ENCODE measurements around the gene HOXC5.

The HOXC5 gene

GRCh38 chr12:54016478-54016964 lies 16.3 kb upstream of the HOXC5 start:
- Histone ChIP-seq H3K36me3 (no peaks in the 10 kb centered on the region), H3K4me1 (ENCODE audit: control insufficient read depth in 1 of 2, insufficient read depth in 1 of 2, low read depth in 1 of 2, low read length in 1 of 2) (peaks cover 2 to 13% of the 10 kb centered on the region in 2 experiments), H3K9me3 (no peaks in the 10 kb centered on the region), H3K27me3 (peaks cover 100% of the 10 kb centered on the region), H3K4me3 (ENCODE audit: low read depth in 1 of 2, low read length in 1 of 2) (no peak overlapping the region), H3K27ac (no peak overlapping the region)
- TF ChIP-seq, protein P1, sequence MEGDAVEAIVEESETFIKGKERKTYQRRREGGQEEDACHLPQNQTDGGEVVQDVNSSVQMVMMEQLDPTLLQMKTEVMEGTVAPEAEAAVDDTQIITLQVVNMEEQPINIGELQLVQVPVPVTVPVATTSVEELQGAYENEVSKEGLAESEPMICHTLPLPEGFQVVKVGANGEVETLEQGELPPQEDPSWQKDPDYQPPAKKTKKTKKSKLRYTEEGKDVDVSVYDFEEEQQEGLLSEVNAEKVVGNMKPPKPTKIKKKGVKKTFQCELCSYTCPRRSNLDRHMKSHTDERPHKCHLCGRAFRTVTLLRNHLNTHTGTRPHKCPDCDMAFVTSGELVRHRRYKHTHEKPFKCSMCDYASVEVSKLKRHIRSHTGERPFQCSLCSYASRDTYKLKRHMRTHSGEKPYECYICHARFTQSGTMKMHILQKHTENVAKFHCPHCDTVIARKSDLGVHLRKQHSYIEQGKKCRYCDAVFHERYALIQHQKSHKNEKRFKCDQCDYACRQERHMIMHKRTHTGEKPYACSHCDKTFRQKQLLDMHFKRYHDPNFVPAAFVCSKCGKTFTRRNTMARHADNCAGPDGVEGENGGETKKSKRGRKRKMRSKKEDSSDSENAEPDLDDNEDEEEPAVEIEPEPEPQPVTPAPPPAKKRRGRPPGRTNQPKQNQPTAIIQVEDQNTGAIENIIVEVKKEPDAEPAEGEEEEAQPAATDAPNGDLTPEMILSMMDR (IDR thresholded peaks at IDR 0.05): no peak

GRCh38 chr12:54017027-54017788 lies 15.6 kb upstream of the HOXC5 start:
- H3K4me3 ChIP-seq (ENCODE audit: low read depth in 1 of 2, low read length in 1 of 2): peak overlapping the region in 1 of 2 experiments; percentile 13
- H3K36me3 ChIP-seq: no peaks in the 10 kb centered on the region
- peaks cover 2 to 13% of the 10 kb centered on the region in 2 experiments for H3K4me1 ChIP-seq (ENCODE audit: control insufficient read depth in 1 of 2, insufficient read depth in 1 of 2, low read depth in 1 of 2, low read length in 1 of 2)
- peaks cover 100% of the 10 kb centered on the region for H3K27me3 ChIP-seq
- TF ChIP-seq, protein P1 (IDR thresholded peaks at IDR 0.05): no peak
- H3K9me3 ChIP-seq: no peaks in the 10 kb centered on the region
- H3K27ac ChIP-seq: no peak overlapping the region

DNA sequence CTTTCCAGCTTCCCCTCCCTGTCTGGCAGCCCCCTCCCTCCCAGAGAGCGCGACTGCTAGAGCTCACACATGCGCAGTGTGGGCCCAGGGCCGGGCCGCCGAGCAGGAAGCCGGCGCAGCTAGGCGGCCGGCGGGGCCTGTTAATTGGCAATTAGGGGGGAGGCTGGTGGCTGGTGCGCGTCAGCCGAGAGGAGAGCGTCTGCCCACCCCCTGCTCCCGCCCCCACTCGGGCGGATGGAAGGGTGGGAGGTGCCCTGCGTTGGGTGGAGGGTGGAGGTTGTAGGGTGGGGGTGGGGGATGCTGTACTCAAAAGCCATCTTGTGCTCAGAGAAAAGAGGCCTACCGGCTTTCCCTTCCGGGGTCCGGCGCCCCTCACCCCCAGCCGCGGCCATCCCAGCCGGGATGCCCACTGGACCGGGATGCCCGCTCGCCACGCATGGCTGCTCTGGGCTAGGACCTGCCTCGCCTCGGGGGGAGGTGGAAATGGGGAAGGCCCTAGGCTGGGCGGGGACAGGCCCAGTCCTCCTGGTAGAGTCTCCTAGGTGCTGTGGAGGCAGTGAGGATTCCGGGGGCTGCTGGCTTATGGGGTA lies 14.9 kb upstream of the HOXC5 start:
- H3K27me3 ChIP-seq: peaks cover 100% of the 10 kb centered on the region
- no peaks in the 10 kb centered on the region for H3K36me3 ChIP-seq
- H3K4me3 ChIP-seq (ENCODE audit: low read depth in 1 of 2, low read length in 1 of 2): peak overlapping the region in 1 of 2 experiments; percentile 13
- TF ChIP-seq, protein P1 (IDR thresholded peaks at IDR 0.05): no peak
- no peaks in the 10 kb centered on the region for H3K9me3 ChIP-seq
- H3K27ac ChIP-seq: no peak overlapping the region
- peaks cover 2 to 13% of the 10 kb centered on the region in 2 experiments for H3K4me1 ChIP-seq (ENCODE audit: control insufficient read depth in 1 of 2, insufficient read depth in 1 of 2, low read depth in 1 of 2, low read length in 1 of 2)

DNA sequence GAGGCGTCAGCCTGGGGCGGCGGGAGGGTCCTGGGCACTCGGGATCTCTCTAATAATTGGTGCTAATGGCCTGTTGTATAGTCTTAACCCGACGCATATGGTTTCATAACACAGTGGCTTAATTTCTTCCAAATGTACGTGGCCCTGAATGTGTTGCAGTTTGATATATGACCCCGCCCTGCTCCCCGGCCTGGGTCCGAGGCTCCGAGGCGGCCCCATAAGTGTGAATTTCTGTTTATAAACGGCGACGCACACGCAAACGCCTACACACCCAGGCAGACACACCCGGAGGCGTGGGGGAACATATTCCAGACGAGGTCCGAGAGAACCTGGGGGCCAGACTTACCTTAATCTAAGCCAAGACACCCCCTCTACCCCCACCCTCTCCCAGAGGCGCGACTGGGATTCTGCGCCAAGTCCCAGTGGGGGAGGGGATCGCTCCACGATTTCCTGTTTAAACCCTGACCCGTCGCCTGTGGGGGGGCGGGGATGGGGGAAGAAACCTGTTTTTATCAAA lies 14.3 kb upstream of the HOXC5 start:
- no peaks in the 10 kb centered on the region for H3K36me3 ChIP-seq
- peaks cover 100% of the 10 kb centered on the region for H3K27me3 ChIP-seq
- TF ChIP-seq, protein P1 (IDR thresholded peaks at IDR 0.05): no peak
- no peaks in the 10 kb centered on the region for H3K9me3 ChIP-seq
- H3K4me3 ChIP-seq (ENCODE audit: low read depth in 1 of 2, low read length in 1 of 2): peak overlapping the region in 1 of 2 experiments; percentile 13
- peaks cover 2 to 13% of the 10 kb centered on the region in 2 experiments for H3K4me1 ChIP-seq (ENCODE audit: control insufficient read depth in 1 of 2, insufficient read depth in 1 of 2, low read depth in 1 of 2, low read length in 1 of 2)
- H3K27ac ChIP-seq: no peak overlapping the region

GRCh38 chr12:54019091-54019811 lies 13.6 kb upstream of the HOXC5 start:
- H3K4me1 ChIP-seq (ENCODE audit: control insufficient read depth in 1 of 2, insufficient read depth in 1 of 2, low read depth in 1 of 2, low read length in 1 of 2): peaks cover 2 to 12% of the 10 kb centered on the region in 2 experiments
- H3K9me3 ChIP-seq: no peaks in the 10 kb centered on the region
- H3K4me3 ChIP-seq (ENCODE audit: low read depth in 1 of 2, low read length in 1 of 2): no peak overlapping the region
- H3K36me3 ChIP-seq: no peaks in the 10 kb centered on the region
- peaks cover 100% of the 10 kb centered on the region for H3K27me3 ChIP-seq
- TF ChIP-seq, protein P1 (IDR thresholded peaks at IDR 0.05): no peak
- H3K27ac ChIP-seq: no peak overlapping the region
